GDM1 (cell line): ENCODE measurements around the gene PCDHA12.
A peak's percentile ranks its signal among the peaks of the same experiment; 100 is the strongest.
"Not testable (repeated sequence)": the region's sequence is repeated elsewhere in the genome, so short reads cannot be mapped to it uniquely, and the experiment has no call there.

Experiments used
- DNase-seq: peaks from one replicate; lab custom pipeline; 2025; lab: John Stamatoyannopoulos, UW

Gene PCDHA12, protein sequence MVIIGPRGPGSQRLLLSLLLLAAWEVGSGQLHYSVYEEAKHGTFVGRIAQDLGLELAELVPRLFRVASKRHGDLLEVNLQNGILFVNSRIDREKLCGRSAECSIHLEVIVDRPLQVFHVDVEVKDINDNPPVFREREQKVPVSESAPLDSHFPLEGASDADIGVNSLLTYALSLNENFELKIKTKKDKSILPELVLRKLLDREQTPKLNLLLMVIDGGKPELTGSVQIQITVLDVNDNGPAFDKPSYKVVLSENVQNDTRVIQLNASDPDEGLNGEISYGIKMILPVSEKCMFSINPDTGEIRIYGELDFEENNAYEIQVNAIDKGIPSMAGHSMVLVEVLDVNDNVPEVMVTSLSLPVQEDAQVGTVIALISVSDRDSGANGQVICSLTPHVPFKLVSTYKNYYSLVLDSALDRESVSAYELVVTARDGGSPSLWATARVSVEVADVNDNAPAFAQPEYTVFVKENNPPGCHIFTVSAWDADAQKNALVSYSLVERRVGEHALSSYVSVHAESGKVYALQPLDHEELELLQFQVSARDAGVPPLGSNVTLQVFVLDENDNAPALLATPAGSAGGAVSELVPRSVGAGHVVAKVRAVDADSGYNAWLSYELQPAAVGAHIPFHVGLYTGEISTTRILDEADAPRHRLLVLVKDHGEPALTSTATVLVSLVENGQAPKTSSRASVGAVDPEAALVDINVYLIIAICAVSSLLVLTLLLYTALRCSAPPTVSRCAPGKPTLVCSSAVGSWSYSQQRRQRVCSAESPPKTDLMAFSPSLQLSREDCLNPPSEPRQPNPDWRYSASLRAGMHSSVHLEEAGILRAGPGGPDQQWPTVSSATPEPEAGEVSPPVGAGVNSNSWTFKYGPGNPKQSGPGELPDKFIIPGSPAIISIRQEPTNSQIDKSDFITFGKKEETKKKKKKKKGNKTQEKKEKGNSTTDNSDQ

DNA sequence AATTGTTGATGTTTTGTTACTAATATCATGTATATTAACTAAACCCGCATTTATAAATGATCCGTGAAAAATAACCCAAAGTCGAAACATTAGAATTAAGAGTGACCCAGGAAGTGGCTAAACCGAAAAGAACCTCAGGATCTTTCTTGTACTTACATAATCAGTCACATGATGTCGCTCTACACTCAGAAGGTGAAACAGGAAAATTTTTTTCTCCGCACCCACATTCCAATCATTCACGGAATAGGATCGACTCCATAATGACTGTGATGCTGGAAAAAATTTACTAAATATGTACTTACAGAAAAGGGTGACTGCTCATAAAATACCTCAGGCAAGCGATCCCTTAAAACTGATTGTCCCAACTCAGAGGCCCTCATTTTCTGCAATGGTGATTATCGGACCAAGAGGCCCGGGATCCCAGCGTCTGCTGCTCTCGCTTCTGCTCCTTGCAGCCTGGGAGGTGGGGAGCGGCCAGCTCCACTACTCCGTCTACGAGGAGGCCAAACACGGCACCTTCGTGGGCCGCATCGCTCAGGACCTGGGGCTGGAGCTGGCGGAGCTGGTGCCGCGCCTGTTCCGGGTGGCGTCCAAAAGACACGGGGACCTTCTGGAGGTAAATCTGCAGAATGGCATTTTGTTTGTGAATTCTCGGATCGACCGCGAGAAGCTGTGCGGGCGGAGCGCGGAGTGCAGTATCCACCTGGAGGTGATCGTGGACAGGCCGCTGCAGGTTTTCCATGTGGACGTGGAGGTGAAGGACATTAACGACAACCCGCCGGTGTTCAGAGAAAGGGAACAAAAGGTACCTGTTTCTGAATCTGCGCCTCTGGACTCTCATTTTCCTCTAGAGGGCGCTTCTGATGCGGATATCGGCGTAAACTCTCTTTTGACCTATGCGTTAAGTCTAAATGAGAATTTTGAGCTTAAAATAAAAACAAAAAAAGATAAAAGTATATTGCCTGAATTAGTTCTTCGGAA lies at the start of gene PCDHA12:
TSS of gene PCDHA12 (plus strand) at position 224 of the 981 bp plus-strand sequence. CDS start at position 389, 165 bp downstream.
- no peak for DNase-seq

DNA sequence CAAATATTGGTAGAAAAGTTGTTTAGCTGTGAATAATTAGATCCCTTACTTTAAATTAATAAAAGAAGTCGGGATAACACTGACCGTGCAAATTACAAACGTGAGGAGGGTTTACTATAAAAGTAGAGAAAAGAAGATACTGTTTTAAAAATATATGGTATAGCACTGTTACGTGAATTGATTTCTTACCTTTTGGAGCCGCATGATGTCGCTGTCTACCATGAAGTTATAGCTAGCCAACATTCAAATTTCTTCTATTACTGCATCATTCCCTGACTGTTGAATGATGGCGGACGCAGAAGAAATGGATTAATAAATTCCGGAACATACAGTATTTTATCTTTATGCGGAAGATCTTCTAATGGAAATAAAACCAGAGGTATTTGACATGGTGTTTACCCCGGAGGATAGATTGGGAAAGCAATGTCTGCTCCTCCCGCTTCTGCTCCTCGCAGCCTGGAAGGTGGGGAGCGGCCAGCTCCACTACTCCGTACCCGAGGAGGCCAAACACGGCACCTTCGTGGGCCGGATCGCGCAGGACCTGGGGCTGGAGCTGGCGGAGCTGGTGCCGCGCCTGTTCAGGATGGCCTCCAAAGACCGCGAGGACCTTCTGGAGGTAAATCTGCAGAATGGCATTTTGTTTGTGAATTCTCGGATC lies 47.3 kb upstream of the PCDHA12 start, which contains the start of gene PCDHA6:
TSS of gene PCDHA6 (plus strand) at position 257 of the 658 bp plus-strand sequence. CDS start at position 389, 132 bp downstream.
- no peak for DNase-seq

DNA sequence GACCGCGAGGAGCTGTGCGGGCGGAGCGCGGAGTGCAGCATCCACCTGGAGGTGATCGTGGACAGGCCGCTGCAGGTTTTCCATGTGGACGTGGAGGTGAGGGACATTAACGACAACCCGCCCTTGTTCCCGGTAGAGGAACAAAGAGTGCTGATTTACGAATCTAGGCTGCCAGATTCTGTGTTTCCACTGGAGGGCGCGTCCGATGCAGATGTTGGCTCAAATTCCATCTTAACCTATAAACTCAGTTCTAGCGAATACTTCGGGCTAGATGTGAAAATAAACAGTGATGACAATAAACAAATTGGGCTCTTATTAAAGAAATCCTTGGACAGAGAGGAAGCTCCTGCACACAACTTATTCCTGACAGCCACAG lies 46.8 kb upstream of the PCDHA12 start:
- no peak for DNase-seq

DNA sequence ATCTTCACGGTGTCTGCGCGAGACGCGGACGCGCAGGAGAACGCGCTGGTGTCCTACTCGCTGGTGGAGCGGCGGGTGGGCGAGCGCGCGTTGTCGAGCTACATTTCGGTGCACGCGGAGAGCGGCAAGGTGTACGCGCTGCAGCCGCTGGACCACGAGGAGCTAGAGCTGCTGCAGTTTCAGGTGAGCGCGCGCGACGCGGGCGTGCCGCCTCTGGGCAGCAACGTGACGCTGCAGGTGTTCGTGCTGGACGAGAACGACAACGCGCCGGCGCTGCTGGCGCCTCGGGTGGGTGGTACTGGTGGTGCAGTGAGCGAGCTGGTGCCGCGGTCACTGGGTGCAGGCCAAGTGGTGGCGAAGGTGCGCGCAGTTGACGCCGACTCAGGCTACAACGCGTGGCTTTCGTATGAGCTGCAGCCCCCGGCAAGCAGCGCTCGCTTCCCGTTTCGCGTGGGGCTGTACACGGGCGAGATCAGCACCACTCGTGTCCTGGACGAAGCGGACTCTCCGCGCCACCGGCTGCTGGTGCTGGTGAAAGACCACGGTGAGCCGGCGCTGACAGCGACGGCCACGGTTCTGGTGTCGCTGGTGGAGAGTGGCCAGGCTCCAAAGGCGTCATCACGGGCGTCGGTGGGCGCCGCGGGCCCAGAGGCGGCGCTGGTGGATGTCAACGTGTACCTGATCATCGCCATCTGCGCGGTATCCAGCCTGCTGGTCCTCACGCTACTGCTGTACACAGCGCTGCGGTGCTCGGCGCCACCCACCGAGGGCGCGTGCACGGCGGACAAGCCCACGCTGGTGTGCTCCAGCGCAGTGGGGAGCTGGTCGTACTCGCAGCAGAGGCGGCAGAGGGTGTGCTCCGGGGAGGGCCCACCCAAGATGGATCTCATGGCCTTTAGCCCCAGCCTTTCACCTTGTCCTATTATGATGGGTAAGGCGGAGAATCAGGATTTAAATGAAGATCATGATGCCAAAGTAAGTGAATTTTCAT lies 45.3 kb upstream of the PCDHA12 start:
- DNase-seq, result not testable (repeated sequence)

DNA sequence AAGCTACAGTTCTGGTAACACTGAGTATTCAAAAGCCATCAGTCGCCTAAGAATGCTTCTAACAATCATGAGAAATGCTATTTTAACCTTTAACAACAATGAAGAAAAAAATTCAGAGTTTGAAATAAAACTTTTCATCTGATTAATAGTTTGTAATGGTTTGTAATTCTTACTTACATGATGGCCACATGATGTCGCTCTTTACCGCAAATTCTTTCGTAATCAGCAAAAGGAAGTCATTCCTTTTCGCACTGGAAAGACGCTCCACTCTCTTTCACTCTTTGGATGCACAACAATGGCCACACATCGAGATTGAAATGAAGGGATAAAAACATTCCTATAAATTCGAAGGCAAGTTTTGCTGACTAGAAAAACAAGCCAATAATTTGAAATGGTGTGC lies 41.1 kb upstream of the PCDHA12 start, which contains the start of gene PCDHA7:
TSS of gene PCDHA7 (plus strand) at position 277 of the 400 bp plus-strand sequence. CDS start at position 392, 115 bp downstream.
- no peak for DNase-seq

DNA sequence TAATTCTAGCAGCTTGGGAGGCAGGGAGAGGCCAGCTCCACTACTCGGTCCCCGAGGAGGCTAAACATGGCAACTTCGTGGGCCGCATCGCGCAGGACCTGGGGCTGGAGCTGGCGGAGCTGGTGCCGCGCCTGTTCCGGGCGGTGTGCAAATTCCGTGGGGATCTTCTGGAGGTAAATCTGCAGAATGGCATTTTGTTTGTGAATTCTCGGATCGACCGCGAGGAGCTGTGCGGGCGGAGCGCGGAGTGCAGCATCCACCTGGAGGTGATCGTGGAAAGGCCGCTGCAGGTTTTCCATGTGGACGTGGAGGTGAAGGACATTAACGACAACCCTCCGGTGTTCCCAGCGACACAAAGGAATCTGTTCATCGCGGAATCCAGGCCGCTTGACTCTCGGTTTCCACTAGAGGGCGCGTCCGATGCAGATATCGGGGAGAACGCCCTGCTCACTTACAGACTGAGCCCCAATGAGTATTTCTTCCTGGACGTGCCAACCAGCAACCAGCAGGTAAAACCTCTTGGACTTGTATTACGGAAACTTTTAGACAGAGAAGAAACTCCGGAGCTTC lies 40.6 kb upstream of the PCDHA12 start:
- not testable (repeated sequence) for DNase-seq

DNA sequence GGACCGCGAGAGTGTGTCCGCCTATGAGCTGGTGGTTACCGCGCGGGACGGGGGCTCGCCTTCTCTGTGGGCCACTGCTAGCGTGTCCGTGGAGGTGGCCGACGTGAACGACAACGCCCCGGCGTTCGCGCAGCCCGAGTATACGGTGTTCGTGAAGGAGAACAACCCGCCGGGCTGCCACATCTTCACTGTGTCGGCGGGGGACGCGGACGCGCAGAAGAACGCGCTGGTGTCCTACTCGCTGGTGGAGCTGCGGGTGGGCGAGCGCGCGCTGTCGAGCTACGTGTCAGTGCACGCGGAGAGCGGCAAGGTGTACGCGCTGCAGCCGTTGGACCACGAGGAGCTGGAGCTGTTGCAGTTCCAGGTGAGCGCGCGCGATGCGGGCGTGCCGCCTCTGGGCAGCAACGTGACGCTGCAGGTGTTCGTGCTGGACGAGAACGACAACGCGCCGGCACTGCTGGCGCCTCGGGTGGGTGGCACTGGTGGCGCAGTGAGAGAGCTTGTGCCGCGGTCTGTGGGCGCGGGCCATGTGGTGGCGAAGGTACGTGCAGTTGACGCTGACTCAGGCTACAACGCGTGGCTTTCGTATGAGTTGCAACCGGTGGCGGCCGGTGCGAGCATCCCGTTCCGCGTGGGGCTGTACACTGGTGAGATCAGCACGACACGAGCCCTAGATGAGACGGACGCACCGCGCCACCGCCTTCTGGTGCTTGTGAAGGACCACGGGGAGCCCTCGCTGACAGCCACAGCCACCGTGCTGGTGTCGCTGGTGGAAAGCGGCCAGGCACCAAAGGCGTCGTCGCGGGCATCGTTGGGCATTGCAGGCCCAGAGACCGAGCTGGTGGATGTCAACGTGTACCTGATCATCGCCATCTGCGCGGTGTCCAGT lies 39.2 kb upstream of the PCDHA12 start:
- DNase-seq, result no peak

DNA sequence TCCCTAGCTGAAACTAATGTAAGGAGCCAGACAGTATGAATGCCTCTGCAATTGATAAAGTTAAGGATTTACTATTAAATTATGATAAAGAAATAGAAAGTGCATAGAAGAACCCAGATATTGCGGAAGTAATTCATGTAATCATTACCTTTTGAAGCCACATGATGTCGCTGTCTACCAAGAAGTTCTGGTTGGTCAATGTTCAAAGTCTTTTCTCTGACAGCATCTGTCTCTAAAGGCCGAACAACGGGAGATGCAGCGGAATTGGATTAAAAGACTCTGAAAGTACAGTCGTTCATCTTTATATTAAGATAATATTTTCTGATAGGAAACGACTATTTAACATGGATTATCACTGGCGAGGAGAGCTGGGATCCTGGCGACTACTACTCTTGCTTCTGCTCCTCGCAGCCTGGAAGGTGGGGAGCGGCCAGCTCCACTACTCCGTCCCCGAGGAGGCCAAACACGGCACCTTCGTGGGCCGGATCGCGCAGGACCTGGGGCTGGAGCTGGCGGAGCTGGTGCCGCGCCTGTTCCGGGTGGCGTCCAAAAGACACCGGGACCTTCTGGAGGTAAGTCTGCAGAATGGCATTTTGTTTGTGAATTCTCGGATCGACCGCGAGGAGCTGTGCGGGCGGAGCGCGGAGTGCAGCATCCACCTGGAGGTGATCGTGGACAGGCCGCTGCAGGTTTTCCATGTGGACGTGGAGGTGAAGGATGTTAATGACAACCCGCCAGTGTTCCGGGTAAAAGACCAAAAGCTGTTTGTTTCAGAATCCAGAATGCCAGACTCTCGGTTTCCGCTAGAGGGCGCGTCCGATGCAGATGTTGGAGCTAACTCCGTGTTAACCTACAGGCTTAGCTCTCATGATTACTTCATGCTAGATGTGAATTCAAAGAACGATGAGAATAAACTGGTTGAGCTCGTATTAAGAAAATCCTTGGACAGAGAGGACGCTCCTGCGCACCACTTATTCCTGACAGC lies 33.8 kb upstream of the PCDHA12 start, which contains the start of gene PCDHA8:
TSS of gene PCDHA8 (plus strand) at position 210 of the 985 bp plus-strand sequence. CDS start at position 345, 135 bp downstream.
- DNase-seq, result peak; percentile 16

DNA sequence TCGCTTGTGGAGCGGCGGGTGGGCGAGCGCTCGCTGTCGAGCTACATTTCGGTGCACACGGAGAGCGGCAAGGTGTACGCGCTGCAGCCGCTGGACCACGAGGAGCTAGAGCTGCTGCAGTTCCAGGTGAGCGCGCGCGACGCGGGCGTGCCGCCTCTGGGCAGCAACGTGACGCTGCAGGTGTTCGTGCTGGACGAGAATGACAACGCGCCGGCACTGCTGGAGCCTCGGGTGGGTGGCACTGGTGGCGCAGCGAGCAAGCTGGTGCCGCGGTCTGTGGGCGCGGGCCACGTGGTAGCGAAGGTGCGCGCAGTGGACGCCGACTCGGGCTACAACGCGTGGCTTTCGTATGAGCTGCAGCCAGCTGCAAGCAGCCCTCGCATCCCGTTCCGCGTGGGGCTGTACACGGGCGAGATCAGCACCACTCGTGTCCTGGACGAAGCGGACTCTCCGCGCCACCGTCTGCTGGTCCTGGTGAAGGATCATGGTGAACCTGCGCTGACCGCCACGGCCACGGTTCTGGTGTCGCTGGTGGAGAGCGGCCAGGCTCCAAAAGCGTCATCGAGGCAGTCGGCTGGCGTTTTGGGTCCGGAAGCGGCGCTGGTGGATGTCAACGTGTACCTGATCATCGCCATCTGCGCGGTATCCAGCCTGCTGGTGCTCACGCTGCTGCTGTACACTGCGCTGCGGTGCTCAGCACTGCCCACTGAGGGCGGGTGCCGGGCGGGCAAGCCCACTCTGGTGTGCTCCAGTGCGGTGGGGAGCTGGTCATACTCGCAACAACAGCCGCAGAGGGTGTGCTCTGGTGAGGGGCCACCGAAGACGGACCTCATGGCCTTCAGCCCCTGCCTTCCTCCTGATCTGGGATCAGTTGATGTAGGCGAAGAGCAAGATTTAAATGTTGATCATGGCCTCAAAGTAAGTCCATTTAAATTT lies 32.0 kb upstream of the PCDHA12 start:
- no peak for DNase-seq

DNA sequence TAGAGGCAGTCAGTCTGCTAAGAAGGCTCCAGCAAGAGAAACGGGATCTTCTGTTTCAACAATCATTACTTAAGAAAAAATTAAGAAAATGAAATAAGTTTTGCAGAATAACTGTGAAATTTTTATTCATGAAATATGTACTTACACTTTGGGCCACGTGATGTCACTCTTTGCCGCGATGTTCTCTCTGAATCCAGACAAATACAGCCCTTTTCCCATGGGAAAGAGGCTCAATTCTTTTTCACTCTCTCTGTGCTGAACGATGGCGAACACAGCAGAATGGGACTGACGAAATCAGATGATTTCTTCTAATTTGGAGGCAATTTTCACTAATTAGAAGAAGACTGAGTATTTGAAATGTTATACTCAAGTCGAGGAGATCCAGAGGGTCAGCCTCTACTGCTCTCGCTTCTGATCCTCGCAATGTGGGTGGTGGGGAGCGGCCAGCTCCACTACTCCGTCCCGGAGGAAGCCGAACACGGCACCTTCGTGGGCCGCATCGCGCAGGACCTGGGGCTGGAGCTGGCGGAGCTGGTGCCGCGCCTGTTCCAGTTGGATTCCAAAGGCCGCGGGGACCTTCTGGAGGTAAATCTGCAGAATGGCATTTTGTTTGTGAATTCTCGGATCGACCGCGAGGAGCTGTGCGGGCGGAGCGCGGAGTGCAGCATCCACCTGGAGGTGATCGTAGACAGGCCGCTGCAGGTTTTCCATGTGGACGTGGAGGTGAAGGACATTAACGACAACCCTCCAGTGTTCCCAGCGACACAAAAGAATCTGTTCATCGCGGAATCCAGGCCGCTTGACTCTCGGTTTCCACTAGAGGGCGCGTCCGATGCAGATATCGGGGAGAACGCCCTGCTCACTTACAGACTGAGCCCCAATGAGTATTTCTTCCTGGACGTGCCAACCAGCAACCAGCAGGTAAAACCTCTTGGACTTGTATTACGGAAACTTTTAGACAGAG lies 26.7 kb upstream of the PCDHA12 start, which contains the start of gene PCDHA9:
TSS of gene PCDHA9 (plus strand) at position 244 of the 964 bp plus-strand sequence. CDS start at position 358, 114 bp downstream.
- not testable (repeated sequence) for DNase-seq

DNA sequence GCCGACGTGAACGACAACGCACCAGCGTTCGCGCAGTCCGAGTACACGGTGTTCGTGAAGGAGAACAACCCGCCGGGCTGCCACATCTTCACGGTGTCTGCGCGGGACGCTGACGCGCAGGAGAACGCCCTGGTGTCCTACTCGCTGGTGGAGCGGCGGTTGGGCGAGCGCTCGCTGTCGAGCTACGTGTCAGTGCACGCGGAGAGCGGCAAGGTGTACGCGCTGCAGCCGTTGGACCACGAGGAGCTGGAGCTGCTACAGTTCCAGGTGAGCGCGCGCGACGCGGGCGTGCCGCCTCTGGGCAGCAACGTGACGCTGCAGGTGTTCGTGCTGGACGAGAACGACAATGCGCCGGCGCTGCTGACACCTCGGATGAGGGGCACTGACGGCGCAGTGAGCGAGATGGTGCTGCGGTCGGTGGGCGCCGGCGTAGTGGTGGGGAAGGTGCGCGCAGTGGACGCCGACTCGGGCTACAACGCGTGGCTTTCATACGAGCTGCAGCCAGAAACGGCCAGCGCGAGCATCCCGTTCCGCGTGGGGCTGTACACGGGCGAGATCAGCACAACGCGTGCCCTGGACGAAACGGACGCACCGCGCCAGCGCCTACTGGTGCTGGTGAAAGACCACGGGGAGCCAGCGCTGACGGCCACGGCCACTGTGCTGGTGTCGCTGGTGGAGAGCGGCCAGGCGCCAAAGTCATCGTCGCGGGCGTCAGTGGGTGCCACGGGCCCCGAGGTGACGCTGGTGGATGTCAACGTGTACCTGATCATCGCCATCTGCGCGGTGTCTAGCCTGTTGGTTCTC lies 25.1 kb upstream of the PCDHA12 start:
- DNase-seq, result not testable (repeated sequence)

DNA sequence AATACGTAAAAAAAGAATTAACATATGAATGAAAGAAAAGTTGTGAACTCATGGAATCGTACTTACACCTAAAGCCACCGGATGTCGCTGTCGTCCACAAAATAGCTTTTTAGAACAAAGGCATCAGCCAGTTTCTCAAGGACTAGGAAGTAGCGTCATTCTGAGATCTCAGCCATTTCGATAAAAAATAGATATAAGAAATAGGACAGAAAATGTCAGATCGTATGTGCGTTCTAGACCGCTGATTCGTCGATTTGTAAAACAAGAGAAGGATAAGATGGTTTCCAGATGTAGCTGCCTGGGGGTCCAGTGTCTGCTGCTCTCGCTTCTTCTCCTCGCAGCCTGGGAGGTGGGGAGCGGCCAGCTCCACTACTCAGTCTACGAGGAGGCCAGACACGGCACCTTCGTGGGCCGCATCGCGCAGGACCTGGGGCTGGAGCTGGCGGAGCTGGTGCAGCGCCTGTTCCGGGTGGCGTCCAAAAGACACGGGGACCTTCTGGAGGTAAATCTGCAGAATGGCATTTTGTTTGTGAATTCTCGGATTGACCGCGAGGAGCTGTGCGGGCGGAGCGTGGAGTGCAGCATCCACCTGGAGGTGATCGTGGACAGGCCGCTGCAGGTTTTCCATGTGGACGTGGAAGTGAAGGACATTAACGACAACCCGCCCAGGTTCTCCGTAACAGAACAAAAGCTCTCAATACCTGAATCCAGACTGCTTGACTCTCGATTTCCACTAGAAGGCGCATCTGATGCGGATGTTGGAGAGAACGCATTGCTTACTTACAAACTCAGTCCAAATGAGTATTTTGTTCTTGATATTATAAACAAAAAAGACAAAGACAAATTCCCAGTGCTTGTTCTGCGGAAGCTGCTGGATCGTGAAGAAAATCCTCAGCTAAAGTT lies 19.1 kb upstream of the PCDHA12 start, which contains the start of gene PCDHA10:
TSS of gene PCDHA10 (plus strand) at position 126 of the 903 bp plus-strand sequence. CDS start at position 278, 152 bp downstream.
- no peak for DNase-seq
